H9 (cell line): ENCODE results near the gene VAMP2. TPM values are rescaled to one million over a fixed set of nuclear protein-coding genes. Genes with fewer than 3 reads are reported as not detected.

Experiments
- DNase-seq: peaks from one replicate; pipeline ENCODE4 v3.0.0-alpha.2; 2017
- H2AFZ ChIP-seq: one replicate; pipeline ENCODE4 v1.6.1; 2013; ENCODE audit warnings: mild to moderate bottlenecking, low read length, control low read depth, moderate library complexity
- H2AK5ac ChIP-seq: 2 replicates; pipeline ENCODE4 v1.6.1; 2013; ENCODE audit warnings: low read length, control low read depth, mixed read lengths; ENCODE audit not compliant: insufficient read length
- H2BK120ac ChIP-seq: one replicate; pipeline ENCODE4 v1.6.1; 2013; ENCODE audit warnings: low read depth, mild to moderate bottlenecking, low read length, control low read depth, inconsistent platforms; ENCODE audit not compliant: poor library complexity, severe bottlenecking
- H2BK12ac ChIP-seq: 2 replicates; pipeline ENCODE4 v1.6.1; 2013; ENCODE audit warnings: low read length, control low read depth, mixed read lengths, low read depth; ENCODE audit not compliant: insufficient read length
- H2BK15ac ChIP-seq: 2 replicates; pipeline ENCODE4 v1.6.1; 2013; ENCODE audit warnings: low read depth, low read length, control low read depth
- H2BK20ac ChIP-seq: one replicate; pipeline ENCODE4 v1.6.1; 2013; ENCODE audit warnings: low read depth, mild to moderate bottlenecking, low read length, control low read depth, inconsistent platforms; ENCODE audit not compliant: poor library complexity, severe bottlenecking
- H2BK5ac ChIP-seq: 2 replicates; pipeline ENCODE4 v1.6.1; 2013; ENCODE audit warnings: low read length, control low read depth, mixed read lengths; ENCODE audit not compliant: insufficient read length
- H3K14ac ChIP-seq: 2 replicates; pipeline ENCODE4 v1.6.1; 2013; ENCODE audit warnings: low read length, control low read depth; ENCODE audit not compliant: insufficient read depth
- H3K18ac ChIP-seq: 2 replicates; pipeline ENCODE4 v1.6.1; 2013; ENCODE audit warnings: low read depth, mild to moderate bottlenecking, mixed read lengths, low read length, control low read depth; ENCODE audit not compliant: insufficient read length
- H3K23ac ChIP-seq: 2 replicates; pipeline ENCODE4 v1.6.1; 2013; ENCODE audit warnings: low read length, control low read depth, mixed read lengths, low read depth; ENCODE audit not compliant: insufficient read length
- H3K23me2 ChIP-seq: 2 replicates; pipeline ENCODE4 v1.6.1; 2013; ENCODE audit warnings: low read depth, mild to moderate bottlenecking, mixed read lengths, low read length, control low read depth; ENCODE audit not compliant: insufficient read length, poor library complexity, severe bottlenecking
- H3K27ac ChIP-seq: 2 replicates; pipeline ENCODE4 v1.5.1; 2013; ENCODE audit warnings: low read length, control low read depth, mixed read lengths, low read depth; ENCODE audit not compliant: insufficient read length
- H3K27me3 ChIP-seq: 2 replicates; pipeline ENCODE4 v1.6.1; 2013; ENCODE audit warnings: low read length, control low read depth, inconsistent platforms; ENCODE audit not compliant: insufficient read depth
- H3K4ac ChIP-seq: 2 replicates; pipeline ENCODE4 v1.6.1; 2013; ENCODE audit warnings: low read depth, mild to moderate bottlenecking, control low read depth, inconsistent platforms, low read length, moderate library complexity
- H3K4me1 ChIP-seq: 2 replicates; pipeline ENCODE4 v1.6.1; 2013; ENCODE audit warnings: low read length, control low read depth, inconsistent platforms; ENCODE audit not compliant: insufficient read depth
- H3K4me2 ChIP-seq: 2 replicates; pipeline ENCODE4 v1.6.1; 2013; ENCODE audit warnings: low read length, control low read depth, mixed read lengths; ENCODE audit not compliant: insufficient read length, insufficient read depth
- H3K56ac ChIP-seq: 2 replicates; pipeline ENCODE4 v1.6.1; 2013; ENCODE audit warnings: low read depth, mild to moderate bottlenecking, mixed read lengths, low read length, control low read depth; ENCODE audit not compliant: insufficient read length
- H3K79me1 ChIP-seq: 2 replicates; pipeline ENCODE4 v1.6.1; 2013; ENCODE audit warnings: low read depth, mild to moderate bottlenecking, moderate library complexity, low read length, control low read depth, inconsistent platforms; ENCODE audit not compliant: insufficient read depth, poor library complexity, severe bottlenecking
- H3K79me2 ChIP-seq: 2 replicates; pipeline ENCODE4 v1.6.1; 2013; ENCODE audit warnings: low read length, control low read depth, inconsistent platforms; ENCODE audit not compliant: insufficient read depth
- H3K9ac ChIP-seq: 2 replicates; pipeline ENCODE4 v1.6.1; 2013; ENCODE audit warnings: low read length, control low read depth, mixed read lengths; ENCODE audit not compliant: insufficient read length; ENCODE audit errors: extremely low read depth
- H3K9me3 ChIP-seq: one replicate; pipeline ENCODE4 v1.6.1; 2013; ENCODE audit warnings: low read depth, low read length, inconsistent platforms; ENCODE audit not compliant: control insufficient read depth
- H3T11ph ChIP-seq: one replicate; pipeline ENCODE4 v1.6.1; 2013; ENCODE audit warnings: mild to moderate bottlenecking, low read length, control low read depth, inconsistent platforms
- H4K20me1 ChIP-seq: one replicate; pipeline ENCODE4 v1.6.1; 2013; ENCODE audit not compliant: control insufficient read depth, insufficient read length, insufficient read depth
- H4K5ac ChIP-seq: 2 replicates; pipeline ENCODE4 v1.6.1; 2013; ENCODE audit warnings: low read depth, mild to moderate bottlenecking, mixed read lengths, low read length, control low read depth; ENCODE audit not compliant: insufficient read length
- H4K8ac ChIP-seq: replicated peaks from 2 replicates; pipeline ENCODE4 v1.6.1; 2013; ENCODE audit warnings: low read length, control low read depth, mixed read lengths, low read depth; ENCODE audit not compliant: insufficient read length
- H4K91ac ChIP-seq: 2 replicates; pipeline ENCODE4 v1.6.1; 2013; ENCODE audit warnings: low read depth, mild to moderate bottlenecking, moderate library complexity, mixed read lengths, low read length, control low read depth; ENCODE audit not compliant: insufficient read length
- H3K27ac Mint-ChIP-seq, 3 experiments: 2 replicates in 2 of 3; 3 replicates in 1 of 3; pipeline ENCODE4 v1.8.0; 2020 to 2021; ENCODE audit warnings: mixed read lengths in 3 of 3, mild to moderate bottlenecking in 1 of 3, moderate library complexity in 1 of 3
- H3K27me3 Mint-ChIP-seq: 2 replicates; pipeline ENCODE4 v1.8.0; 2021; ENCODE audit warnings: low read depth, mild to moderate bottlenecking, moderate library complexity, mixed read lengths
- H3K36me3 Mint-ChIP-seq, 3 experiments: 2 replicates in 2 of 3; 3 replicates in 1 of 3; pipeline ENCODE4 v1.8.0; 2020 to 2021; ENCODE audit warnings: low read depth in 3 of 3, mixed read lengths in 3 of 3; ENCODE audit not compliant: insufficient read depth in 1 of 3
- H3K4me1 Mint-ChIP-seq, 2 experiments: 2 replicates each; pipeline ENCODE4 v1.8.0; 2020; ENCODE audit warnings: mixed read lengths in 2 of 2
- H3K4me3 Mint-ChIP-seq, 2 experiments: 2 replicates in 1 of 2; 3 replicates in 1 of 2; pipeline ENCODE4 v1.8.0; 2020 to 2021; ENCODE audit warnings: mild to moderate bottlenecking in 2 of 2, mixed read lengths in 2 of 2, moderate library complexity in 1 of 2
- H3K9me3 Mint-ChIP-seq, 2 experiments: 2 replicates in 1 of 2; 3 replicates in 1 of 2; pipeline ENCODE4 v1.8.0; 2020; ENCODE audit warnings: mild to moderate bottlenecking in 2 of 2, mixed read lengths in 2 of 2, moderate library complexity in 1 of 2
- WGBS: extraction: QIAGEN DNeasy Blood & Tissue Kit; methylation state at CpG from one replicate; pipeline ENCODE4 v1.1.7; 2013; ENCODE audit warnings: missing lambda C conversion rate, low lambda C conversion rate, mixed read lengths; ENCODE audit not compliant: insufficient read length; ENCODE audit errors: extremely low coverage; 5-methylcytosine and 5-hydroxymethylcytosine counted together
- total RNA-seq: library from RNA; stranded (reverse); gene quantifications from 2 replicates; pipeline ENCODE4 v1.2.1, GENCODE V29; 2021
- TF ChIP-seq, protein P1 (sequence below): fragments of 200-600 bp; sonication (generic); conservative IDR thresholded peaks from 3 replicates; pipeline ENCODE4 v1.8.0; 2021; ENCODE audit warnings: antibody characterized with exemption, mild to moderate bottlenecking

Gene VAMP2
- total RNA-seq, 1 experiment from 2014 or later, result 22.8 TPM

DNA sequence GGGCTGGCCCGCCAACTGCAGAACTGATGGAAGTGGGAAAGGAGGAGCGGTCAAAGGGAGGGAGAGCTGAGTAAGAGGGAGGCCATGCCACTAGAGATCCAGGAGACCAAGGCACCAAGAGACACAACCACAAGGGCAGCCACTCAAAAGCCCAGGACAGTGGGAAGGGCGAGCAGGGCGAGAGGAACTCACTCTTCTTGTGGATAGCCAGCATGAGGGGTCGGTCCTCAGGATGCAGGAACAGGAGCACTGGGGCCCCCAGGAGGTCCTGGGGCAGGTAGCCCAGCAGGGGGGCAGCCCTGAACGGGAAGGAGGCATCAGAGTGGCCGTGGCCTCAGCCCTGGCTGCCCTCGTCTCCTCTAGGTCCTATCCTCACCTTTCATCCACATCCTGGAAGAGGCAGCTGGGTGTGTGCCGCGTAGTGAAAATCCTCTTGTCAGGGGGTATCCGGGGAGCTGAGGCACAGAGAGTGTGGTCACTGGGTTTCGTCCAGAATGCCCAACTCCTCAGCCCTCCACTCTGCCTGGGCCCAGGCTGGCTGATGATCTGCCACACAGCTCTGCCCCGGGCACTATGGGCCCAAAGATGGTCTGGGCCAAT is 14.8 kb downstream of the VAMP2 start:
- Histone ChIP-seq H2BK15ac (no peak overlapping the region), H2BK5ac (no peak overlapping the region), H4K91ac (no peak overlapping the region), H2BK20ac (no peak overlapping the region), H3K14ac (no peak overlapping the region), H3K79me2 (no peaks in the 10 kb centered on the region), H3K27ac (no peak overlapping the region), H3K23ac (no peak overlapping the region), H4K5ac (no peak overlapping the region), H4K8ac (no peak overlapping the region), H2AFZ (no peak overlapping the region), H3K56ac (no peak overlapping the region), H3K79me1 (peaks cover 2% of the 10 kb centered on the region), H2BK120ac (no peak overlapping the region), H4K20me1 (no peaks in the 10 kb centered on the region), H2AK5ac (no peak overlapping the region), H3K23me2 (peaks cover 13% of the 10 kb centered on the region), H3K4ac (no peak overlapping the region), H3K9me3 (no peaks in the 10 kb centered on the region), H3K27me3 (no peaks in the 10 kb centered on the region), H3K4me2 (no peak overlapping the region), H3K18ac (no peak overlapping the region), H3K4me1 (peaks cover 5% of the 10 kb centered on the region), H3K9ac (no peak overlapping the region), H3T11ph (no peak overlapping the region), H2BK12ac (no peak overlapping the region)
- no peak overlapping the region for H3K4me3 Mint-ChIP-seq
- no peaks in the 10 kb centered on the region; the same call in 1 of the 2 replicates for H3K27me3 Mint-ChIP-seq
- TF ChIP-seq, protein P1, sequence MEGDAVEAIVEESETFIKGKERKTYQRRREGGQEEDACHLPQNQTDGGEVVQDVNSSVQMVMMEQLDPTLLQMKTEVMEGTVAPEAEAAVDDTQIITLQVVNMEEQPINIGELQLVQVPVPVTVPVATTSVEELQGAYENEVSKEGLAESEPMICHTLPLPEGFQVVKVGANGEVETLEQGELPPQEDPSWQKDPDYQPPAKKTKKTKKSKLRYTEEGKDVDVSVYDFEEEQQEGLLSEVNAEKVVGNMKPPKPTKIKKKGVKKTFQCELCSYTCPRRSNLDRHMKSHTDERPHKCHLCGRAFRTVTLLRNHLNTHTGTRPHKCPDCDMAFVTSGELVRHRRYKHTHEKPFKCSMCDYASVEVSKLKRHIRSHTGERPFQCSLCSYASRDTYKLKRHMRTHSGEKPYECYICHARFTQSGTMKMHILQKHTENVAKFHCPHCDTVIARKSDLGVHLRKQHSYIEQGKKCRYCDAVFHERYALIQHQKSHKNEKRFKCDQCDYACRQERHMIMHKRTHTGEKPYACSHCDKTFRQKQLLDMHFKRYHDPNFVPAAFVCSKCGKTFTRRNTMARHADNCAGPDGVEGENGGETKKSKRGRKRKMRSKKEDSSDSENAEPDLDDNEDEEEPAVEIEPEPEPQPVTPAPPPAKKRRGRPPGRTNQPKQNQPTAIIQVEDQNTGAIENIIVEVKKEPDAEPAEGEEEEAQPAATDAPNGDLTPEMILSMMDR, result no peak
- WGBS, result no CpG with 5 or more reads among the region's 13 CpGs
- DNase-seq, result no peak
- H3K36me3 Mint-ChIP-seq, result peaks cover 35 to 60% (median 49%) of the 10 kb centered on the region in 3 experiments
- H3K9me3 Mint-ChIP-seq, result no peaks in the 10 kb centered on the region
- peak overlapping the region in 1 of 3 experiments; percentile 44; a peak in 1 of 7 replicates for H3K27ac Mint-ChIP-seq
- peaks cover 10 to 13% of the 10 kb centered on the region in 2 experiments for H3K4me1 Mint-ChIP-seq
